A172 (cell line): ENCODE results near the gene TNFAIP3. TPM values are rescaled to one million over a fixed set of nuclear protein-coding genes. Genes with fewer than 3 reads are reported as not detected.

Source experiments
- DNase-seq: peaks from one replicate; pipeline ENCODE4 v3.0.0-alpha.2; 2015; ENCODE audit warnings: low spot score
- total RNA-seq: library from RNA; depleted of rRNA; stranded (reverse); fragments of >200 nt; shearing (Covaris generic); gene quantifications from 2 replicates; pipeline ENCODE4 v1.2.3, GENCODE V29; 2014

The TNFAIP3 gene
- total RNA-seq, 1 experiment from 2014 or later: 1.6 TPM

GRCh38 chr6:137903274-137903932 lies 36.3 kb downstream of the TNFAIP3 start:
- DNase-seq: no peak

GRCh38 chr6:137903933-137904821 lies 37.1 kb downstream of the TNFAIP3 start:
- no peak for DNase-seq

- no peak for DNase-seq
Measured at GRCh38 chr6:137904822-137905617, 38.0 kb downstream of the TNFAIP3 start.

DNA sequence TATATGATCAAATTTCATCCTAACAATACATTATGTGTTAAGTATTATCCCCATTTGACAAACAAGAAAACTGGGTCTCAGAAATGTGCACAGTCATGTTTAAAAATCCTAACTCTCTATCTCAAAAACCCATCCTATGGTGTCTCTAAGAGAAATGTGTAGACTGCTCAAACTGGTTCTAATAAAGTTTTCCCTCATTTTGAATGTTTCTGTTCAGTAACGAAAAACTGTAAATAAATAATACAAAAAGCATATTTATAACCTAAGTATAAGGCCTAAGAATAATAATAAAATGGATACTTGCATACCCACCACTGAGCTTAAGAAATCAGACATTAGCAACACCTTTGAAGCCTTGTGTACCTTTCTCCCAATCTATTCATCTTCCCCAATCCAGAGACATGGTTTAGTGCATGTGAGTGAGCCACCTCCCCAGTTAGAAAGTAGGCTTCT lies 39.0 kb downstream of the TNFAIP3 start:
- DNase-seq: no peak

DNA sequence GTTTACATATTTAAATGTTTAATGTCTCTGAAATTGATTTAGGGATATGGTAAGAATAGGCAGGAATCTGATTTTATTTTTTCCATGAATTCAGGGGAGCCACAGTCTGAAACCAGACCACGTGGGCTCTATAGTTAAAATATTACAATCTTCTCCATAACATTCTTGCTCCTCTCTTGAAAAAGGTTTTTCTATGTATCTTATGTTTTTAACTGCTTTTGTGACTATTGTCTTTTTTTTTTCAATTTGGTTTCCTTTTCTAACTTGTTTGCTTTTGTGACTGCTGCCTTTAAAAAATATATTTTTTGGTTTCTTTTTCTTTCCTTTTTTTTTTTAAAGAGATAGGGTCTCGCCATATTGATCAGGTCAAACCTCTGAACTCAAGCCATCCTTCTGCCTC lies 40.1 kb downstream of the TNFAIP3 start:
- no peak for DNase-seq

- DNase-seq: no peak
Measured at GRCh38 chr6:137909533-137909932, 42.5 kb downstream of the TNFAIP3 start.

DNA sequence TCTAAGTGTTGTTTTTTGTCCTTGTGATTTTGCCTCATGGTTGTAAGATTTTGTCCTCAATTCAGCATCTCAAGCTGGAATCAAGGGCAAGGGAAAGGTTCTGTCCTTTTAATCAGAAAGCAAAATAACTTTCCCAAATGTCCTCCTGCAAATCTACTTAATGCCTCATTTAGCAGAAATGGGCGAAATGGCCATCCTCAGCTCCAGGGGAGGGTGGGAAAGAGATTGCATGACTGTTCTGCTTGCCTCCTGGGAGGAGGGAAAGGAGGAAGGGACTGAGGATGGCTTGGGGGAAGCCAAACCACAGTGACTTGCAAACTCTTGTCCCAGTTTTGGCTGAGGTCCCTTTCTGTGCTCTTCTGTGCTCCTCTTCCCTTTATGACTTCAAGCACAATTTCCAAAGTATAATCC lies 43.4 kb downstream of the TNFAIP3 start:
- no peak for DNase-seq

DNA sequence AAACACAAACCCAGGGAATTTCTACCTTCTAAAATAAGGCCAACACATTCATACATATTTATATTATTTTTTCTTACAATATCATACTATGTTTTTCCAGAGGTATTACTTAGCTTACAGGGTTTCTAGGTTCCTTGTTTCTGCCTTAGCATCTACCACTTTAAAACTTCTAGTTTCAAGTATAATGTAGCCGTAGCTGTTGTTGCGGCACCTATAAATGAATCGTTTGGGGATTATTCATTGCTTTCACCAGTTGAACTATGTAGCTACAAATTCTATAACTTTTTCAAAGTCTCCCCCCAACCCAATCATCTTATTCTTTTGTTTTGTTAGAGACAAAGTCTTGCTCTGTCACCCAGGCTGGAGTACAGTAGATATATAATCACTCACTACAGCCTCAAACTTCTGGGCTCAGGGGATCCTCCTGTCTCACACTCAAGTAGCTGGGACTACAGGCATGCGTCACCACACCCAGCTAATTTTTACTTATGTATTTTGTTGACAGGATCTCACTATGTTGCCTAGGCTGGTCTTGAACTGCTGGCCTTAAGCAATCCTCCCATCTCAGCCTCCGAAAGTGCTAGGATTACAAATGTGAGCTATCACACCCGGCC lies 43.9 kb downstream of the TNFAIP3 start:
- no peak for DNase-seq

GRCh38 chr6:137911675-137912191 lies 44.7 kb downstream of the TNFAIP3 start:
- DNase-seq: no peak

DNA sequence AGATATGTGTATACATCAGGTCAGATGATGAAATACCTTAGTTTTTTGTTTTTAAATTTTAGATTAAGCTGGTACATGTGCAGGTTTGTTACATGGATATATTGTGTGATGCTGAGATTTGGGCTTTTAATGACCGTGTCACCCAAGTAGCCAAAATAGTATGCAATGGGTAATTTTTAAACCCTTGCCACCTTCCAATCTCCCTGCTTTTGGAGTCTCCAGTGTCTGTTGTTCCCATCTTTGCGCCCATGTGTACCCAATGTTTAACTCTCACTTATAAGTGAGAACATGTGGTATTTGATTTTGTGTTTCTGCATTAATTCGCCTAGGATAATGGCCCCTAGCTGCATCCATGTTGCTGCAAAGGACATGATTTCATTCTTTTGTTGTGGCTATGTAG lies 45.8 kb downstream of the TNFAIP3 start:
- DNase-seq: no peak

- DNase-seq: no peak
Measured at GRCh38 chr6:137913434-137913833, 46.4 kb downstream of the TNFAIP3 start.

DNA sequence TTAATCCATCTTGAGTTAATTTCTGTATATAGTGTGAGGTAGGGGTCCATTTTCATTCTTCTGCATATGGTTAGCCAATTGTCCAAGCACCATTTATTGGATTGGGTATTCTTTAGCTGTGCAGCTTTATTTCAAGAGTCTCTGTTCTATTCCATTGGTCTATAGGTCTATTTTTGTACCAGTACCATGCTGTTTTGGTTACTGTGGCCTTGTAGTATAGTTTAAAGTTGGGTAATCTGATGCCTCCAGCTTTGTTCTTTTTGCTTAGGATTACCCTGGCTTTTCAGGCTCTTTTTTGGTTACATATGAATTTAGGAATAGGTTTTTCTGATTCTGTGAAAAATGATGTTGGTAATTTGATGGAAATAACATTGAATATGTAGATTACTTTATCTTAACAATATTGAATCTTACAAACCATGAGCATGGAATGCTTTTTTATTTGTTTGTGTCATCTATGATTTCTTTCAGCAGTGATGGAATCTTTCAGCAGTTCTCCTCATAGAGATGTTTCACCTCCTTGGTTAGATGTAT lies 47.0 kb downstream of the TNFAIP3 start:
- DNase-seq: no peak

DNA sequence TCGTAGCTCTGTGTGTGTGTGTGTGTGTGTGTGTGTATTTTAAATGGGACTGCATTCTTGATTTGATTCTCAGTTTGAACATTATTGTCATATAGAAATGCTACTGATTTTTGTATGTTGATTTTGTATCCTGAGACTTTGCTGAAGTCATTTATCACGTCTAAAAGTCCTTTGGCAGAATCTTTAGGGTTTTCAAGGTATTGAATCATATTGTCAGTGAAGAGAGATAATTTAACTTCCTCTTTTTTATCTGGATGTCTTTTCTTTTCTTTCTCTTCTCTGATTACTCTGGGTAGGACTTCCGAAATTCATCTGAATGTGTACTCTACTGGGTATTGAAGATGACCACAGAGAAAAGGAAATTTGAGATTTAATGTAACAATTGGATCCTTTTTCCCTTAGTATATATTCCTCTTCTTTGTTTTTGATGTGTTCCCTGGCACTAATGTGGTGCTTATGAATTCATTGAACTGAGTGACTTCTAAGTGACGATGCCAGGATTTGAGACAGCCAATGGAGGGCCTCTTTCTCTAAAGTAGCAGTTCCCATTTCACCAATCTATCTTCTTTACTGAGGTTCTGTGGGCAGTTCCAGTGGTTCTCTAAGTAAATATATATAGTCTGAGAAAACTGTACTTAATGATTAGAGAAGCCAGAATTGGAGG lies 47.6 kb downstream of the TNFAIP3 start:
- no peak for DNase-seq

DNA sequence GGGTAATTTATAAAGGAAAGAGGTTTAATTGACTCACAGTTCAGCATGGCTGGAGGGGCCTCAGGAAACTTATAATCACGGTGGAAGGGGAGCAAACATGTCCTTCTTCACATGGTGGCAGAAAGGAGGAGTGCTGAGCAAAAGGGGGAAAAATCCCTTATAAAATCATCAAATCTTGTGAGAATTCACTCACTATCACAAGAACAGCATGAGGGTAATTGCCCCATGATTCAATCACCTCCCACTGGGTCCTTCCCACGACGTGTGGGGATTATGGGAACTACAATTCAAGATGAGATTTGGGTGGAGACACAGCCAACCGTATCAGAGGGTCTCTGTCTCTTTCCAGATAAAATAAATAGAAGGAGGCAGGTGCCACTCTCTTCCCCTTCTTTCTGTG lies 48.7 kb downstream of the TNFAIP3 start:
- DNase-seq: no peak

DNA sequence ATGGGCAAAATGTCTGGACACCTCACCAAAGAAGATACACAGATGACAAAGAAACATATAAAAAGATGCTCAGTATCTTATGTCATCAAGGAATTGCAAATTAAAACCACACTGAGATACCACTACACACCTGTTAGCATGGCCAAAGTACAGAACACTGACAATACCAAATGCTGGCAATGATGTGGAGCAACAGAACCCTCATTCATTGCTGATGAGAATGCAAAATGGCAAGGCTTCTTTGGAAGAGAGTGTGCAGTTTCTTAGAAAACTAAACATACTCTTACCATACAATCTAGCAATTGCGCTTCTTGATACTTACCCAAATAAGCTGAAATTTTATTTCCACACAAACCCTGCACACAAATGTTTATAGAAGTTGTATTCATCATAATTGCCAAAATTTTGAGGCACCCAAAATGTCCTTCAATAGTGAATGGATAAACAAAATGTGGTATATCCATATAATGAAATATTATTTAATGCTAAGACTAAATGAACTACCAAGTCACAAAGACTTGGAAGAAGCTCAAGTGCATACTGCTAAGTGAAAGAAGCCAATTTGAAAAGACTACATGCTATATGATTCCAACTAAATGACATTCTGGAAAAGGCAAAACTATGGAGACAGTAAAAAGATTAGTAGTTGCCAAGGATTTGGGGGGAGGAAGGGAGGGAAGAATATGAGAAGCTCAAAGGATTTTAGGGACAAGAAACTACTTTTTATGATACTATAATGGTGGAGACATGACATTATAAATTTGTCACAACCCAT lies 50.7 kb downstream of the TNFAIP3 start:
- no peak for DNase-seq

GRCh38 chr6:137919502-137919823 lies 52.4 kb downstream of the TNFAIP3 start:
- no peak for DNase-seq

DNA sequence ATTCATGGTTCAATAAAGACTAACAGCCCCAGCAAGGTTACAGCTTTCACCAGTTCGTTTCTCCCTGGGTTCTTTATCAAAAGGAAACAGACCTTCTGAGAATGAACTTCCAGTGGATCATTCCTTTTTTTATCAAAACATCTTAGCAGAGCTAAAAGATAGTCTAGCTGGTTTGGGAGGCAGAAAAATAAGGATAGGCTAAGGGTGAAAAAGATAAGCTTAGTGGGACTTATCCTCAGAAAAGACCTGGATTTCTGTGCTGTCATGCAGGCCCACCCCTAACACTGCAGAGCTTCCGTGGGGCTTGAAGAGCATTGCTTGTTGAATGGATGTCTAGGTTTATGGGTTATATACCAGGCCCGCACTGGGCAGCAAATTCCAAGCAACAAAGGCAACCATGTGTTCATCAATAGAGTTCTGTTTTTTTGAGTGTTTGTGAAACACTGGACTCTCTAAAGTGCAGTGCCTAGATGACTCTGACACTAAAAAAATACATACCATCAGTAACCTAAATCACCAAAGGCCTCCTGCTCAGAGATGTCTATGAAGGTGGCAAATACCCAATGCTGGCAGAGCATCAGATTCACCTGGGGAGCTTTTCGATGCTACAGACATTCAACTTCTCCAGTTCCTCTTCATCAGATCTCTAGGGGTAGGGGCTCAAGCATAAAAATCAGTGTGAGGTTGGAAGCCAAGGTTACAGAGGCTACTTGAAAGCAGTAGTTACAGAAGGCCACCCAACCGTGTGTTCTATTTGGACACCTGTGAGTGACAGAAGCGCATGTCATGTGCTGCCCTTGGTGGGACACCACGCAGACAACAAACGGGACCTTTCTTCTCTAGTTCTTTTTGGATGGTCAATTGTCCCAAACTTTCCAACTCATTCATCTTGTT lies 53.0 kb downstream of the TNFAIP3 start:
- DNase-seq: no peak

DNA sequence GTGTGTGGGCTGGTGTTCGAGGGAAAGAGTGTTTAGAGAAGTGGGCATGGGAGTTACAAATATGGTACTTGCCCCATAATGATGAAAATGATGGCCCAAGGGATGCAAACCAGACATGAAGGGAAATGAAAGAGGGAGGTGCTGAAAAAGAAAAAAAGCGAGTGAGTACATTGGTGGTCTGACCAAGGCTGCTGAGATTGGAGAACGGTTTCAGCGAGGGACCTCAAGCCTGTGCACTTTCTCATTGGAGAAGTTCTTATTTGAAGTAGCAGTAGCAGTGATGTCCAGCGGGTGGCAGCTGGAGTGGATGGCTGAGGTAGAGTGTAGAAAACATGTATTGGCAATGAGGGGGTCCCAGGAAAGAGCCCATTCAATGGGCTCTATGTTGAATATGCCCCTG lies 54.8 kb downstream of the TNFAIP3 start:
- DNase-seq: no peak
